Medulla oblongata (tissue), 1 donor: ENCODE results near the gene ZNF787.
"Not testable (repeated sequence)": the region's sequence is repeated elsewhere in the genome, so short reads cannot be mapped to it uniquely, and the experiment has no call there.

Experiments used
- DNase-seq: peaks from one replicate; pipeline ENCODE4 v3.0.0-alpha.2; 2015; ENCODE audit errors: extremely low spot score

ZNF787 gene

DNA sequence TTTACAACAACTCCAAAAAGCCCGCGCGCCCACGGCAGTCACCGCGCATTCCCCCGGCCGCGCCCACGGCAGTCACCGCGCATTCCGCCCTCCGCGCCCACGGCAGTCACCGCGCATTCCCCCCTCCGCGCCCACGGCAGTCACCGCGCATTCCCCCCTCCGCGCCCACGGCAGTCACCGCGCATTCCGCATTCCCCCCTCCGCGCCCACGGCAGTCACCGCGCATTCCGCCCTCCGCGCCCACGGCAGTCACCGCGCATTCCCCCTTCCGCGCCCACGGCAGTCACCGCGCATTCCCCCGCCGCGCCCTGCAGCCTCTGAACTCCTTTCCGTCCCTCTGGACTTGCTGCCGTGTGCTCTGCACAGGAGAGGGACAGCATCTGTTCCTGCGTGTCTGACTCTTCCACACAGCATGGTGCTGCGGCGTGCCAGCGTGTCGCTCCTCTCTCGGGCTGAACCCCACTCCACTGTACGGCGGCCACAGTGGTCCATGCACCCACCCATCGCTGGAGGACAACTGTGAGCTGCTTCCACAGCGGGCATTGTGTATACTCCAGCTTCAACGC, 15.2 kb downstream of the ZNF787 start:
- DNase-seq: not testable (repeated sequence)

DNA sequence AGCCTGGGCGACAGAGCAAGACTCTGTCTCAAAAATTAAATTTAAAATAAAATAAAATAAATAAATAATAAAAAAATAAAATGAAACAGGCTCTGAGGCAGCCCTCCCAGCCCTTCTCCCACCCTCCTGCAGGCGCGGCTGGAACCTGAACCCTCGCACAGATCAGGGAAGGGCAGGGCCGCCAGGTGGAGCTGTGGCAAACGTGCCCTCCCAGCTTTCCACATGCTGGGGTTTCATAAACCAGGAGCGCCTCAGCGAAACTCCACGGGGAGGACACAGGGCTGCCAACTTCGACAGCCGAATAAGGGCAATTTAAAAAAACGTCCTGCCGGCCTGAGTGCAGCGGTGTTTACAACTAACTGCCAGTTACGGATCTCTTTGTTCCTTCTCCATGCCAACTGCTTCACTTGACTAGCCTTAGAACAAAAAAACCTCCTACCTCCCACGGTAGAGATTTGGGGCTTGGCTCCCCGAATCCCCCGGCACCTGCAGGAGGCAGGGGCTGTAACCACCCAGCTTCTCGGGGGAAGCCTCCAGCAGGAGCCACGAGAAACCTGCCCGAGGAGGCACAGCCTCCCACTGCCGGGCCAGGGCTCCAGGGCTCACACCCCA, 15.9 kb downstream of the ZNF787 start:
- peak; percentile 68 for DNase-seq

DNA sequence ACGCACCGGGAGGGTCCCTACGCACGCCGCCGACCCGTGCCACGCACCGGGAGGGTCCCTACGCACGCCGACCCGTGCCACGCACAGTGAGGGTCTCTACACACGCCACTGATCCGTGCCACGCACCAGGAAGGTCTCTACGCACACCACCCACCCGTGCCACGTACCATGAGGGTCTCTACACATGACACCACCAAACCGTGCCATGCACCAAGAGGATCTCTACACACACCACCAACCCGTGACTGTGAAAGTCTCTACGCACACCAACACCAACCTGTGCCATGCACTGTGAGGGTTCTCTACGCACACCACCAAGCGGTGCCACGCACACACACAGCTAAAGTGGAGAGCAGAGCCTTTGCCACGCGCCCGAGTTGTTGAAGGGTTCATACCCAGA, 16.7 kb downstream of the ZNF787 start:
- no peak for DNase-seq

DNA sequence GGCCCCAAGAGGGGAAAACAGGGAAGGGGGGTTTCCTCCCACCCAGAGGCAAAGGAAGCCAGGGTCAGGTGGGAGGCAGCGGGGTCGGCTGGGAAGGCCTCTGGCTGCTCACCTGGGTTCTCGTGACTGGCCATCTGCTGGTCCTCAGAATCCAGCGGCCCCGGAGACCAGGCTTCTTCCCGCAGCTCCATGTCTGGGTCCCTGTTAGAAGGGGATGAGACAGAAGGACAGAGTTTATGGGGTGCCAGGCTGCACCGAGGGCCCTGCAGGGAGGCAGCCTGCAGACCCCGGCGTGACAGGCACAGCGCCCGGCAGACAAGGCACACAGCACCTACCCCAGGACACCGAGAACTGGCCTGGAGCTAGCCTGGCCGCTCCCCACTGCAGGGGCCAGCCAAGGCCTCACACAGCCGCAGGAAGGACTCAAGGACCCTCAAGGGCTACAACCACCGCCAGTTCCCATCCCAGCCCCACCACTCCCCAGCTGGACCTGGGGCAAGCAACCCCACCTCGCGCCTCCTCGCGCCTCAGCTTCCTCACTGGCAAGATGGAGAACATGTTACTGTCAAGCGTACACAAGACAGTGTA, 18.0 kb downstream of the ZNF787 start:
- no peak for DNase-seq

DNA sequence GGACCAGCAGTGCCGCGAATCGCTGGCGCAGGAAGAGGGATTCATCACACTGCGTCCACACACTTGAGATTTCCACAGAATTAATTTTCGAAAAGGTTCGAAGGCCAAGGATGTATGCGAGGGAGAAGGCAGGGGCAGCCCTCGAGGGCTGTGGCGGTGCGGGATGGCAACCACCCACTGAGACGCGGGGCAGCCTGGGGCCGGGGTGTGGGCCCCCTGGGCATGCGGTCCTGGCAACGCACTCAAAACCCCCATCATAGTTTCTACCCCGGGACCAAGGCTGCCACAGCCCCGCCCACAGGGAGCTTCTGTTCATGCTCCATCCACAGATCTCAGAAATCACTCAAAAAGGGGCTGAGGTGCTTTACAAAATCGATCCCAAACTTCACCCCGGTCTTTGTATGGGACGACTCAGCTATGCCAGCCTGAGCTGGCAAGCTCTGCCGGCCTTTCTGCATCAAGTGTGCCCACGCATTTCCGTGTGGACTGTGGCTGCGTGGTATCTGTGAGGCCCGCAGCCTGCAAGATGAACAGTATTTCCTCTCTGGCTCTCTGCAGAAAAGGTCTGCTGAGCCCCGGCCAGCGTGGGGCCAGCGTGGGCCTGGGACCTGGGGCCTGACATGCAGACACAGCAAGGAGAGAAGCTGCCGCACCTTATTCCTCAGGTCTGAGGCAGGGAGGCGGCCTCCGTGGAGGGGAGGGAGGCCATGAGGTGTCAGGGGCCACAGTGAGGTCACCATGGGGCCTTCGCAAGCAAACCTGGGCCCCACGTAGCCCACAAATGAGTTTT, 19.2 kb downstream of the ZNF787 start:
- DNase-seq: no peak

DNA sequence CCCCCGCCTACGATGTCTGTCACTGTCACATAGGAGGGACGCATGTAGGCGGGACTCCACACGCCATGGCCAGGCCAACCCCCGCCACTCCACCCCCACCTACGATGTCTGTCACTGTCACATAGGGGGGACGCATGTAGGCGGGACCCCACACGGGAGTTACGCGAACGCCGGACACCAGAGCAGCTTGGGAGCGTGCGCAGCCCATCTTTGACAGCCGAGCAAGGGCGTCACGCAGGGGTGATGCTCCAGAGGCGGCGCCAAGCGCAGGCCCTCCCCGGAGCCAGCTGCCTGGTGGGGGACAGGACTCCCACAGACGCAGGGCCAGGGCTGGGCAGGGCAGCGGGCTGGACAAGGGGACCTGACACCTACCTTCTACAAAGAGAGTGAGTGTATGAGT, 20.0 kb downstream of the ZNF787 start:
- DNase-seq: no peak

DNA sequence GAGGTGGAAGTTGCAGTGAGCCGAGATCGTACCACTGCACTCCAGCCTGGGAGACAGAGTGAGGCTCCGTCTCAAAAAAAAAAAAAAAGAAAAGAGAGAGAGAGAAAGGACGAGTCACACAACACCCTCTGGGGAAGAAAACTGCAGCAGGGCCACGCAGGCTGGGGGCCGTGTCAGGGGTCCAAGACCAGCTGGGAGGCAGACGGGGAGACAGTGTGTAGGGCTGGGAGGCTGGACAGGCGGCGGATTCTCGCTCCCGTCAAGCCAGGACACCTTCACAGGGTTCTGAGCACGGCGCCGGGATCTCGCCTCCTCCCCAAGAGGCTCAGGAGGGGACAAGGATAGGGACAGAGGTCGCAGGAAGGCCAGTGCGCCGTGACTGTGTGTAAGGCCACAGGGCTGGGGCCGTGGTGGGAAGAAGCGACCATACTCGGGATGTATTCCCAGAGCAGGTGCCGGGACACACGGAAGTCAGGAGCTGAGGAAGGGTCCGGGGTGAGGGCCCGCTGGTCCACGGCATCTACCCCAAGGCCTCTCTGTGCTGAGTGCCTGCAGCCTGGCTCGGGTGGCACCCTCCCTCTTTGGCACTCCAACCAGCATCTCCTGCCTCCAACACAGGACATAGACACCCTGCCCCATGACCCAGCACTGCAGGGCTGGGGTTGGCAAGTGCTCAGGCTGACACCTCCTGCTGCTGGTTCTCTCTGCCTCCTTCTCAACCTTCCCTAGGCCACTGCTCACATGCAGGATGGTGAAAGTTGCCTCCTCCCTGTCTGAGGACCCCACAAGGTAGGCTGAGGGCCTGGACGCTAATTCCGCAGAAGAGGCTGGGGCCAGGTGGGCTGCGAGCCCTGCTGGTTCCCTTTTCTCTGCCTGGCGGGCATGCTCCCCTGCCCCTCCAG, 21.2 kb downstream of the ZNF787 start:
- DNase-seq: no peak

DNA sequence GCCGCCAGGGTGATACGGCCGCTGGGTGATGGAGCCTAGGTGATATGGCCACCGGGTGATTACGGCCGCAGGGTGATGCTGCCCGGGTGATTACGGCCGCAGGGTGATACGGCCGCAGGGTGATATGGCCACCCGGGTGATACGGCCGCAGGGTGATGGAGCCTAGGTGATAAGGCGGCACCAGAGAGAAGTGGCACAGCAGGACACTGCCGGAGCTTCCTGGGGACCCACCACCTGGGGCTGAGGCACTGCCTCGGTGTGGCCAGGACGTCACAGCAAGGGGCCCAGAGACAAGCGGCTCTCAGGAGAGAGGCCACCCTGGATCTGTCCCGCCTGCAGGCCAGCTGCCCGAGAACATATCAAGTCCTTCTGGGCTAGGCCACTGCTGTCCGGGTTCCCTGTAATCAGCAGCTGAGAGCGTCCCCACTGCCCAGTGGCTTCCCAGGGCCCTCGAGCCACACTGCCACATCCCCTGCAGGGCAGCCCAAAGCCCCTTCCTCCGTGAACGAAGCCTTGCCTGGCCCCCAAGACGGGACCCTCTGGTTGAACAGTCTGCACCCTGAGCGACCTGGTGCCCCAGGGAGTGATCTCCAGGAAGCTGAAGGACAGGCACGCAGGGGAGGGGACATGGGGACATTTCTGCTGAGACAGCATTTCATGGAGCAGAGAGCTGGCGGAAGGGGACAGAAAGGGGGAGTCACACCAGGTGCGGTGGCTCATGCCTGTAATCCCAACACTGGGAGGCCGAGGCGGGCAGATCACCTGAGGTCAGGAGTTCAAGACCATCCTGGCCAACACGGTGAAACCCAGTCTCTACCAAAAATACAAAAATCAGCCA, 22.1 kb downstream of the ZNF787 start:
- no peak for DNase-seq

DNA sequence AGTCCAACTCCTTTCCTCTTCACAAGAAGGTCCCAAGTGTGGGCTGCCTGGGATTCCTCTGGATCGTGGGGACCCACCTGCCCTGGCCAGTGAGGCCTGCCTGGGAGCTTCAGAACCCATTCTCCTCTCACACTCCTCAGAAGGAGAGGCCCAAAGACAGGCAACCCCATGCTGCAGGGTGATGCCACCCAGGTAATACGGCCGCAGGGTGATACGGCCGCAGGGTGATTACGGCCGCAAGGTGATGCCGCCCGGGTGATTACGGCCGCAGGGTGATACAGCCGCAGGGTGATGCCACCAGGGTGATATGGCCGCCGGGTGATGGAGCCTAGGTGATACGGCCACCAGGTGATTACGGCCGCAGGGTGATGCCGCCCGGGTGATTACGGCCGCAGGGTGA, 22.9 kb downstream of the ZNF787 start:
- DNase-seq: not testable (repeated sequence)

DNA sequence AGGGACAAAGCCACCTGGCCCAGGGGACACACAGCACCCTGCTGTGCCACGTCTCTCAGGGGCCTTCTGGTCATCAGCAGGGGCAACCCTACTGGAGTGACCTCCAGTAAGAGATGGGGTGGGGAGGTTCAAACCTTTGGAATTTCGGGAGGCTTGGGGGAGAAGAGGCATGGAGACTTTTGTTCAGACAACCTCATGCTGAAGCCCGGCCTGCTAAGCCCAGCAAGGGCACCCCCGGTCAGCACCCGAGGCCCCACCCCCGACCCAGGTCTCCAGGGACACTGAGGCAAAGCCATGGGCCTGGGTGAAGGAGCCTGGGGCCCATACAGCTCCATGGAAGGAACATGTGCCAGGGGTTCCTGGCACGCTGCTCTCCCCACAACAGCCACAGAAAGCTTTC, 23.3 kb downstream of the ZNF787 start:
- DNase-seq: no peak

DNA sequence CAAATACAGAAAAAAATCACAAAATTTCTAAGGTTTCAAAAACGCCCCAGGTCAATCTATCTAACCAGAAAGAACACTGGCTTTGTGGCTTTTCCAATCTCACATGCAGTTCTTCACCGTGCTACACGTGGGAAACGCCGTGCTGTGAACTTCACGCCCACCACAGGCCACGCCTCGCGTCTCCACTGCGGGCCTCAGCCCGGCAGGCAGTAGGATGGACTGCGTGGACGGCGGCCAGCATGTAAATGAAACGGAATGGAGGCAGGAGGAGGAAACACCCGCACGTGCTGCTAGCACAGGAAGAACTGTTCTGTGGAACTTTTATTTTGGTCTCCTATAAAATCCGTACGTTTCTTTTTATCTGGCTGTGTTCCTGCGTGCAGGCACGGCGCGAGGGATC, 23.8 kb downstream of the ZNF787 start:
- no peak for DNase-seq

DNA sequence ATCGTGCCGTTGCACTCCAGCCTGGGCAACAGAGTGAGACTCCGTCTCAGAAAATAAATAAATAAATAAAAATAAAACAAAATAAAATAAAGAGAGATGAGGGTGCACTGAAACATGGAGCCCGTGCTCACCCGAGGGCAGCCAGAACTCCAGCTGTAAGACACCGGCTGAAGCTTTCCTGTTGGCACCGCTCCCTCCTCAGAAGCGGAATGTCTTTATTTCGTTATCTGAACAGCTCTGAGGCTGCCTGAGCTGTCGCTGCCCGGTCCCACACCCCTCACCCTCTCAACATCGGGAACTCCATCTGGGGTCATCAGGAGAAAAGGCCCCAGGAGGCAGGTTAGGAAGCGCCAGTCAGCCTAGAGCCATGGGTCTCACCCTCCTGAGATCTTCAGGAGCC, 24.4 kb downstream of the ZNF787 start:
- DNase-seq: no peak

DNA sequence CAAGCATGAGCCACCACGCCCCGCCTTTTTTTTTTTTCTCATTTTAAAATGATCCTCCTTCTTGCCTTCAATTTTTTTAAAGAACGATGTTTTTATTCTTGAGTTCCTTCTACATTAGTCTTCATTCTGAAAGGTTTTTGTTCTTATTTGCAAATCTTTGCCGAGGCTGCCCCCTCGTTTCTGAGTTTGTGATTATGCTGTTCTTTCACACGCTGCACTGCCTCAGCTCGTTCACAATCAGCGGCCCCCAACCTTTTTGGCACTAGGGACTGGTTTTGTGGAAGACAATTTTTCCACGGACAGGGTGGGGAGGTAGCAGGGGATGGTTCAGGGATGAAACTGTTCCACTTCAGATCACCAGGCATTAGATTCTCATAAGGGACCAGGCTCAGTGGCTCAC, 26.6 kb downstream of the ZNF787 start:
- no peak for DNase-seq

DNA sequence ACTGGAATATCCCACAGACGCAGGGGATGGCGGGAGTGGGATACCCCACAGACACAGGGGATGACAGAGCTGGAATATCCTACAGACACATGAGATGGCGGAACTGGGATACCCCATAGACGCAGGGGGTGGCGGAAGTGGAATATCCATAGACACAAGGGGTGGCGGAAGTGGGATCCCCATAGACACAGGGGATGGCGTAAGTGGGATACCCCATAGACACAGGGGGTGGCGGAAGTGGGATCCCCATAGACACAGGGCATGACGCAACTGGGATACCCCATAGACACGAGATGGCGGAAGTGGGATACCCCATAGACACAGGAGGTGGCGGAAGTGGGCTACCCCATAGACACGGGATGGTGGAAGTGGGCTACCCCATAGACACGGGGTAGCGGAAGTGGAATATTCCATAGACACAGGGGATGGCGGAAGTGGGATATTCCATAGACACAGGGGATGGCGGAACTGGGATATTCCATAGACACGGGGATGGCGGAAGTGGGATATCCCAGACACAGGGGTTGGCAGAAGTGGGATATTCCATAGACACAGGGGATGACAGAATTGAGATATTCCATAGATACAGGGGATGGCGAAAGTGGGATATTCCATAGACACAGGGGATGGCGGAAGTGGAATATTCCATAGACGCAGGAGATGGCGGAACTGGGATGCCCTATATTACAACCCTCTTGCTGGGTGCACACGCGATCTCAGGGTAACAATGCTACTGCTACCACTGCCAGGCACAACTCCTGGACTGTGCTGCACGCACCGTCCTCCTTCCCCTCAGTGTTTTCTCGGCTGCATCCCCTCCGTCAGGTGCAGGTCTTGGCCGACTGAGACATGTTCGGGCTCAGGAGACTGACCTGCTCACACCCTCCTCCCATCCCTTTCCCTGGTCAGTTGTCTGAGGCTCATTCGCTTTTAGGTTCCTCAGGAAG, 28.1 kb downstream of the ZNF787 start:
- no peak for DNase-seq

DNA sequence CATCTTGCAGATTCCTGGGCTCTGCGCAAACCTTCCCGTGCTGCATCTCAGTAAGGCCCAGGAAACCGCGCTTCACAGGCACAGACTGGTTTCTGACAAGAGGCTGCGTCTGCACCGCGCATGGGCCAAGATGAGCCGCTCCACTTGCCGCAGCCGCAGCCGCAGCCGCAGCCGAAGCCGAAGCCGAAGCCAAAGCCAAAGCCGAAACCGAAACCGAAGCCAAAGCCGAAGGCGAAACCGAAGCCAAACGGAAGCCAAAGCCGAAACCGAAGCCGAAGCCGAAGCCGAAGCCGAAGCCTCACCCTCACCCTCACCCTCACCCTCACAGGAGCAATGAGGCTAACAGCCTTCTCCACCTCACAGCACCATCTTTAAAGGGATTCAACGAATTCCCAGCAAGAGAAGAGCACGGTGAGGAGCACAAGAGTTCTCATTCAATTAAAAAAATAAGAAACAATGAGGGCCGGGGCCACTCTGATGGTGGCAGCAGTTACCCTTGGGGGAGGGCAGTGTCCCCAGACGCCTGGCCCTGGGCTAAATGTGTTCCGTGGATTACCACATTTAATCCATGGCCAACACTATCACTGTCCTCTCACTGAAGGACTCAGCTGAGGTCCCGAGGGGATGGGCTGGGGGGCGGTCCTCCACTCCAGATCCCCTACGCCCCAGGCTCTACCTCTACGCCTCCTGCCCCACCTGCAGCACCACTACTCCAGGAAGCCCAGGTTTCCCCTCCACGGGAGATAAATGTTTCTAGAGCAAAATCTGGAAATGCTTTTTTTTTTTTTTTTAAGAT, 29.1 kb downstream of the ZNF787 start:
- no peak for DNase-seq

DNA sequence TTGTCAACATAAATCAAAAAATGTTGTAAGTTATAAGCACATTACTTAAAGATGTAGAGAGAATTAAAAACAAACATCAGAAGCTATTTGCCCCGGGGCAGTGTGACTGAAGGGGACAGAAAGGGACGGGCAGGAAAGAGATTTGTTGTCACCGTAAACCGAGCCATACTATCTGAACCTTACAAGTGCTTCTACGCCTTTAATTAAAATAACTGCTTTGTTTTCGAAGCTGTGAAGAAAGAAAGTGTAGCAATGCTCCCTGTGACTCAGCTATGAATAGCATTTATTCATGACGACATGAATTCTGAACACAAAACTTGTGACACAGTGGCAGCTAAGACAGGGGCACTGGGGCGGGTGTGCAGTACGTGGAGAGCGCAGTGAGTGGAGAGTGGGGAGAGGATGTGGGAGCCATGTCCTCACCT, 30.0 kb downstream of the ZNF787 start:
- peak; percentile 63 for DNase-seq

DNA sequence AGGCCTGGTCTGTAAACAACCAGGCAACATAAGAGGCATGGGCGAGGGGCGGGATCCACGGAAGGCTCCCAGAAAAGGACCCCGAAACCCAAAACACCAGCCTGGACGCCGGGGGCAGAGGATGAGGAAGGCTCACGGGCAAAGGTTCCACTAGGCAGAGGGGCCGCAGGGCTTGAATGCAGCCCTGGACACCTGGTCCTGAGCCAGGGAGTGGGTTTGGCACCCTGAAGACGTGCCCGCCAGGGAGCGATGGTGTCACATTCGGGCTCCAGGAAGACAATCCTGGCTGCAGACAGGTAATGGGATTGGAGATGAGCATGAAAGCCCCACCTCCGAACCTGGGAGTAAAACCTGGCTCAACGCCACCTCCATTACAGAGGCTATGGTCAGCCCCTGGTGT, 31.8 kb downstream of the ZNF787 start:
- DNase-seq: no peak

DNA sequence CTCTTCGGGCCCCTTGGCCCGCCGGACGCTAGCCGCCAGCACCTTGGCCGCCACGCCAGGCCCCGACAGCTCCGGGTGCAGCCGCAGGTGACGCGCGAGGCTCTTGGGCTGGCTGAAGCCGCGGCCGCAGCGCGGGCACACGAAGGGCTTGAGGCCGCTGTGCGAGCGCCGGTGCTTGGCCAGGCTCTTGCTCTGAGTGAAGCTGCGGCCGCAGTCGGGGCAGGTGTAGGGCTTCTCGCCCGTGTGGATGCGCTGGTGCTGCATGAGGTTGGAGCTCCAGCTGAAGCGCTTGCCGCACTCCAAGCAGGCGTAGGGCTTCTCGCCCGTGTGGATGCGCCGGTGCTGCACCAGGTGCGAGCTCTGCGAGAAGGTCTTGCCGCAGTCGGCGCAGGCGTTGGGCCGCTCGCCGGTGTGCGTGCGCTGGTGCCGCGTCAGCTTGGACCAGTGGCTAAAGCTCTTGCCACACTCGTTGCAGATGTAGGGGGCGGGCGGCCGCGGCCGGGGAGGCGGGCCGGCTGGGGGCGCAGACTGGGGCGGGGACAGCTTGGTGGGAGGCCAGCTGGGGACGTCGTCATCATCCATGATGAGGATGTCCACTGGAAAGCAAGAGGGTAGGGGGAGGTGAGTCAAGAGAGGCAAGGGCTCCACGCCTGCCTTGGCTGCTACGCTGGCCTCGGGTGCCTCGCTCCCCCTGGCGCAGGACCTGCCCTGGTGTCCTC, 32.4 kb downstream of the ZNF787 start:
- DNase-seq: no peak
